GM19025 (cell line): ENCODE data around the gene SLIRP.
A peak's percentile ranks its signal among the peaks of the same experiment; 100 is the strongest.
"Not testable (repeated sequence)": the region's sequence is repeated elsewhere in the genome, so short reads cannot be mapped to it uniquely, and the experiment has no call there.

ENCODE experiments used
- ATAC-seq: cut with Tn5 transposase; IDR thresholded peaks from one replicate; pipeline ENCODE4 v1.9.1; 2021; ENCODE audit warnings: mild to moderate bottlenecking, low read depth, moderate library complexity; ENCODE audit not compliant: unreplicated experiment

SLIRP gene

GRCh38 chr14:77738559-77739250, 30.8 kb downstream of the SLIRP start:
- no peak for ATAC-seq

DNA sequence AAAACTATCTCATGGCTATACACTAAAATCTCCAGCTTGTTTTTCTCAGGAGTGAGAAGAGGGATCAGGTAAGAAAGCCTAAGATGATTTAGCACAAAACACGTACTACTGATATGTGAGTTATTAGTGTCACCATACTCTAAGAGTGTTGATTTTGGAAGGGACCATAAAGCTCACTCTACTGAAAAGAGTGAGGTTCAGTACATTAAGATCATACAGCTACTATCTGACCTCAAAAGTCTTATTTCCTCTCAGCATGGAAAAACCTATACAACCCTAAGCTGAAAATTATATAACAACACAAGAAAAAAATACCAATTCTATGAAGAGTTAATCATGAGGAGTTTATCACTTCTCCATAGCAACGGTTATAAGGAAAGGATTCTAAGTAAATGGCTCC, 33.5 kb downstream of the SLIRP start:
- no peak for ATAC-seq

DNA sequence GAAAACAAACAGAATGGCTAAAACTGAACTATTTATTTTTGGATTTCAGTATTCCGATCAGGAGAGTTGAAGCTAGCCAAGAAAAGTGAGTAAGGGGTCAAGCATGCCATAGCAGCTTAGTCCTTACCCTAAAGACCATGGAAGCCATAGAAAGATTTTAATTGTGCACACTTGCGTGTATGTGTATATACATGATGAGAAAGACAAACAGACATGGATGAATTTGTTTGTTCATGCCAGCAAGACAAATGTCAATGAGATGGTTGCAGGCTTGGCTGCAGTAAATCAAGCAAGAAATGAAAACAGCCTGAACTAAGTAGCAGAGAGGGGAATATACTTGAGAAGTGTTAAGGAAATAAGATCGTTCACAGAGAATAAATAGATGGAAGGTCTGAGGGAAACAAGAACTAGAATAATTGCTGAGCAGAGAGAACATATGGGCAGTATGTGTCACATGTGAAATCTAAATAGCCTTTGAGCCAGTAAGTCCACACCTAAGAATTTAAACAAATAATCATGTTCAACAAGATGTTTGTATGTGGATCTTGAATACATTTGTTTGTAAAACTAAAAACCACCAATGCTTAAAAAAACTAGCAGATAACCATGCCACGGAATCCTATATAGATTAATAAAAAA, 38.3 kb downstream of the SLIRP start:
- no peak for ATAC-seq

GRCh38 chr14:77747425-77747824, 39.5 kb downstream of the SLIRP start:
- ATAC-seq = not testable (repeated sequence)

GRCh38 chr14:77752266-77752665, 44.4 kb downstream of the SLIRP start:
- no peak for ATAC-seq

- no peak for ATAC-seq
Measured at GRCh38 chr14:77752799-77753516, 45.1 kb downstream of the SLIRP start.

- ATAC-seq = peak; percentile 88
Measured at GRCh38 chr14:77760381-77761204, 52.7 kb downstream of the SLIRP start, which contains the start of gene SNW1. TSS of gene SNW1 (minus strand) at chr14:77761156. CDS start at chr14:77761127, 29 bp downstream.

DNA sequence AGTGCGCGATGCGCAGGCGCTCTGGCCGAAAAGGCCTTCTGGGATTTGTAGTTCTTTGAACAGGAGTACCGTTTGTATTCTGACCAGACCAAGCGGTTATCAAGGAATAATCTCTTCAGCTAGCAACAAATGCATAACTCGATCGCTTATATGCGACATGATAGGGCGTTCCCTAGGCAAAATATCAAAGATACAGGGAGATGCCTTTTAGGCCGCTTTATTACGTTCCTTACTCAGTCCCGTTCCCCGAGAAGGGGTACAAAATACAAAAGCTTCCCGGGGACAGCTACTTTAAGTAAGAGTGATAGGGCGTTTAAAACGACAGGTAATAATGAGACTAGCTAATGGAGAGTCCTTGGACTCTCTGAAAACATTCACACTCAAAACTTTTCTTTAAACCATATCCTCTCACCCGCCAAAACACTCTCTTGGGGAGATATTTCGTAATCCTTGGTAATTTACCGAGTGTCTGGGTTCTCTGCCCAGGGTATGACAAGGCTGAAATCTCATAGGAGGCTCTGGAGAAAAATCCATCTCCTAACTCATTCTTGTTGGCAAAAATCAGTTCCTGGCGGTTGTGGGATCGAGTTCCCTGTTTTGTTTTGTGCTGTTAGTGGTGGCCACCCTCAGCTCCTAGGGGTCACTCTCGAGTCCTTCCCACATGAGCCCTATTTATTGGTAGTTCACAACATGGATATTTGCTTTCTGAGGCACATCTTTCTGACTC, 53.5 kb downstream of the SLIRP start:
- ATAC-seq = peak; percentile 21

DNA sequence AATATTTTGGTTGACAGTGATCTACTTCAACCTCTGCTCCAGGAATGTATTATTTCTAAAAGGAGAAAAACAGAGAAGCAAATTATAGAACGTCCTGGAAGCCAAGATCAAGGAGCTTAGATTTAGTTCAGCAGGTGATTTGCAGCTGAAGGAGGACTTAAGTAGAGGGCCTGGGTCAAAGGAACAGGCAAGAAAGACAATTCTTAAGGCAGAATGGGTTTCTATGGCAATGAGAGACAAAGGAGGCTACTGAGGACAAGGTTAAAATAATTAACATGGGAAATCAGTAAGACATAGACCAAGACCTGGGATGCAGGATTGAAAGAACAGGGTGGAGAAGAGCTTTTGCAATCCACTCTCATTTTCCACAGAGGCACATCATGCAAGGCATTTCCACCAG, 55.4 kb downstream of the SLIRP start:
- ATAC-seq = no peak

DNA sequence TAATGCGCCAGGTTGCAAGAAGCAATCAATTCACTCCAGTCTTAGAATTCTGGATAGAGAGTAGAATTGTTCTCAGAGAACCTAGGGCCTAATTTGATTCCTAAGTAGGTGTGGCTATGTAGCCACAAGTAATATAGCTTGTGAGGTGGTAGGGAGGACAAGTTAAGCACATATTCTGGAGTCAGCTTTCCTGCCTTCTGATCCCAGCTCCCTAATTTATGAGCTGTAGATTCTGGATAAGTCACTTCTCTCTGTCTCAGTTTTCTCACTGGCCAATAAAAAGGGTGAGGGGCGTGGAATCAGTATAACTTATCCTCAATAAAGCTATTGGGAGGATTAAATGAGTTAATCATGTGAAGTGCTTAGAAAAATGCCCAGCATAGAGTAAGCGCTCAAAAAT, 56.1 kb downstream of the SLIRP start:
- no peak for ATAC-seq
